HEK293T (cell line): ENCODE results near the gene TMEM50B.

Source experiments
- CTCF ChIA-PET: fragments of 350-600 bp; formaldehyde crosslinking; extraction: SDS; loops from one replicate; lab custom pipeline; 2021; ENCODE audit warnings: antibody characterized with exemption, inconsistent platforms; lab: Yijun Ruan, JAX
- POLR2A ChIA-PET: fragments of 350-600 bp; formaldehyde crosslinking; extraction: SDS; loops from one replicate; lab custom pipeline; 2020; ENCODE audit warnings: antibody characterized with exemption, inconsistent platforms; lab: Yijun Ruan, JAX
- DNase-seq: peaks from one replicate; pipeline ENCODE4 v3.0.0; 2012; ENCODE audit warnings: mixed read lengths; ENCODE audit errors: extremely low spot score
- ARNT ChIP-seq: fragments of 450-650 bp; IDR thresholded peaks from 2 replicates; pipeline ENCODE4 v1.6.1; 2017; ENCODE audit warnings: mild to moderate bottlenecking
- BHLHE40 ChIP-seq: fragments of 450-650 bp; IDR thresholded peaks from 2 replicates; pipeline ENCODE4 v1.6.1; 2016; ENCODE audit warnings: mild to moderate bottlenecking, moderate library complexity, borderline replicate concordance
- CTBP1 ChIP-seq: fragments of 450-650 bp; IDR thresholded peaks from 2 replicates; pipeline ENCODE4 v1.6.1; 2016; ENCODE audit warnings: borderline replicate concordance
- ELF4 ChIP-seq: fragments of 450-650 bp; IDR thresholded peaks from 2 replicates; pipeline ENCODE4 v1.6.1; 2017; ENCODE audit warnings: antibody characterized with exemption
- FOXA1 ChIP-seq: fragments of 450-650 bp; IDR thresholded peaks from 2 replicates; pipeline ENCODE4 v1.6.1; 2016; ENCODE audit warnings: mild to moderate bottlenecking
- FOXK2 ChIP-seq: fragments of 450-650 bp; IDR thresholded peaks from 2 replicates; pipeline ENCODE4 v1.6.1; 2016; ENCODE audit warnings: mild to moderate bottlenecking
- FOXM1 ChIP-seq: fragments of 450-650 bp; IDR thresholded peaks from 2 replicates; pipeline ENCODE4 v1.6.1; 2017; ENCODE audit warnings: mild to moderate bottlenecking, borderline replicate concordance
- HDGF ChIP-seq: fragments of 450-650 bp; IDR thresholded peaks from 2 replicates; pipeline ENCODE4 v1.6.1; 2017; ENCODE audit warnings: antibody characterized with exemption, borderline replicate concordance
- L3MBTL2 ChIP-seq: fragments of 450-650 bp; conservative IDR thresholded peaks from 2 replicates; pipeline ENCODE4 v1.6.1; 2016; ENCODE audit warnings: mild to moderate bottlenecking
- LEF1 ChIP-seq: fragments of 450-650 bp; IDR thresholded peaks from 2 replicates; pipeline ENCODE4 v1.6.1; 2017; ENCODE audit warnings: mild to moderate bottlenecking, borderline replicate concordance
- NFRKB ChIP-seq: fragments of 450-650 bp; IDR thresholded peaks from 2 replicates; pipeline ENCODE4 v1.6.1; 2016; ENCODE audit warnings: mild to moderate bottlenecking, moderate library complexity
- PKNOX1 ChIP-seq: fragments of 450-650 bp; IDR thresholded peaks from 2 replicates; pipeline ENCODE4 v1.6.1; 2016
- SP1 ChIP-seq: fragments of 450-650 bp; IDR thresholded peaks from 2 replicates; pipeline ENCODE4 v1.6.1; 2017
- SUZ12 ChIP-seq: fragments of 450-650 bp; IDR thresholded peaks from 2 replicates; pipeline ENCODE4 v1.6.1; 2016; ENCODE audit warnings: mild to moderate bottlenecking
- TARDBP ChIP-seq: fragments of 450-650 bp; IDR thresholded peaks from 2 replicates; pipeline ENCODE4 v1.6.1; 2016
- ZNF384 ChIP-seq: fragments of 450-650 bp; IDR thresholded peaks from 2 replicates; pipeline ENCODE4 v1.6.1; 2016

TMEM50B gene

GRCh38 chr21:33411949-33412430 is 67.8 kb downstream of the TMEM50B start:
- POLR2A ChIA-PET, result no interaction called here

GRCh38 chr21:33406493-33406892 is 73.3 kb downstream of the TMEM50B start:
- DNase-seq, result no peak
- no peak for TF ChIP-seq FOXK2
- no peak for TF ChIP-seq TARDBP
- TF ChIP-seq SP1, result no peak
- TF ChIP-seq LEF1, result no peak
- TF ChIP-seq L3MBTL2, result no peak
- TF ChIP-seq BHLHE40, result no peak
- no peak for TF ChIP-seq NFRKB
- no peak for TF ChIP-seq HDGF
- no peak for TF ChIP-seq CTBP1
- TF ChIP-seq ARNT, result no peak
- TF ChIP-seq ZNF384, result no peak
- TF ChIP-seq SUZ12, result no peak
- TF ChIP-seq FOXM1, result no peak
- no peak for TF ChIP-seq PKNOX1
- TF ChIP-seq ELF4, result no peak
- TF ChIP-seq FOXA1, result no peak
- CTCF ChIA-PET, result no interaction called here
- POLR2A ChIA-PET, result interaction anchor here (1.0 kb wide), 1 partner anchor 82 kb away, joined by 3 read pairs; the partner anchor contains the start of gene IFNAR1

More at GRCh38 chr21:33411949-33412430, 67.8 kb downstream of the TMEM50B start:
- TF ChIP-seq FOXA1, result no peak
- TF ChIP-seq HDGF, result no peak
- TF ChIP-seq L3MBTL2, result no peak
- no peak for TF ChIP-seq FOXM1
- no peak for TF ChIP-seq ZNF384
- TF ChIP-seq LEF1, result no peak
- TF ChIP-seq SP1, result no peak
- no peak for TF ChIP-seq SUZ12
- no peak for TF ChIP-seq PKNOX1
- no peak for TF ChIP-seq BHLHE40
- TF ChIP-seq NFRKB, result no peak
- TF ChIP-seq ELF4, result no peak
- no peak for TF ChIP-seq CTBP1
- TF ChIP-seq TARDBP, result no peak
- no peak for TF ChIP-seq FOXK2
- TF ChIP-seq ARNT, result no peak
- no peak for DNase-seq
- CTCF ChIA-PET, result no interaction called here

- DNase-seq, result peak; percentile 69
- ChIA-PET POLR2A (interaction anchor here (0.9 to 1.8 kb wide), 4 partner anchors 8 to 79 kb away, joined by 4 to 7 read pairs (median 4); partner anchors contain the start of genes IFNAR1 and TMEM50B), CTCF (no interaction called here)
- TF ChIP-seq TARDBP (no peak), CTBP1 (no peak), ZNF384 (no peak), BHLHE40 (no peak), SP1 (no peak), ARNT (no peak), FOXM1 (no peak), HDGF (no peak), LEF1 (no peak), PKNOX1 (no peak), FOXK2 (no peak), SUZ12 (no peak), NFRKB (no peak), FOXA1 (no peak), ELF4 (no peak), L3MBTL2 (no peak)
These were observed 75.8 kb downstream of the TMEM50B start for GRCh38 chr21:33403786-33404585.

GRCh38 chr21:33403128-33403785 is 76.5 kb downstream of the TMEM50B start, which contains the start of gene IFNGR2:
Gene IFNGR2 (plus strand): TSS chr21:33403413. CDS start chr21:33403544, 131 bp downstream.
- peak; percentile 70 for DNase-seq
- CTCF ChIA-PET, result no interaction called here
- TF ChIP-seq L3MBTL2 (no peak), LEF1 (no peak), PKNOX1 (no peak), FOXA1 (no peak), FOXM1 (no peak), SP1 (no peak), FOXK2 (no peak), TARDBP (no peak), ARNT (no peak)
- POLR2A ChIA-PET, result interaction anchor here (1.8 kb wide), 1 partner anchor 78 kb away, joined by 7 read pairs; the partner anchor contains the start of gene IFNAR1
